ENCODE measurements around the gene ORC1.
"Not testable (repeated sequence)": the region's sequence is repeated elsewhere in the genome, so short reads cannot be mapped to it uniquely, and the experiment has no call there.

Gene ORC1

DNA sequence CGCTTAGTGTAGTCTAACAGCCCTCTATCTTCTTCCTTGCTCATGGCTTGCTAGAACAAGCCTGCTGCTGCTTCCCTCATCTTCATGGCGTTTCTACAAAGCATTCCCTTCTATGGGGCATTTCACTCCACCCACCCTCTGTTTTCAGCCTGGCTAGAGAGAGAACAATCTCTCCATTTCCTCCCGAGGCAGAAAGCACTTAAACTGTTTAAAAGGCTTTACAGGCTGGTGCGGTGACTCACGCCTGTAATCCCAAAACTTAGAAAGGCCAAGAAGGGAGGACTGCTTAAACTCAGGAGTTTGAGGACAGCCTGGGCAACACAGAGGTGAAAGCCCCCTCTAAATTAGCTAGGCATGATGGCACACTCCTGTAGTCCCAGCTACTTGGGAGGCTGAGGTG lies 17.8 kb downstream of the ORC1 start:
- no peak for DNase-seq (ENCODE audit: low spot score)

DNA sequence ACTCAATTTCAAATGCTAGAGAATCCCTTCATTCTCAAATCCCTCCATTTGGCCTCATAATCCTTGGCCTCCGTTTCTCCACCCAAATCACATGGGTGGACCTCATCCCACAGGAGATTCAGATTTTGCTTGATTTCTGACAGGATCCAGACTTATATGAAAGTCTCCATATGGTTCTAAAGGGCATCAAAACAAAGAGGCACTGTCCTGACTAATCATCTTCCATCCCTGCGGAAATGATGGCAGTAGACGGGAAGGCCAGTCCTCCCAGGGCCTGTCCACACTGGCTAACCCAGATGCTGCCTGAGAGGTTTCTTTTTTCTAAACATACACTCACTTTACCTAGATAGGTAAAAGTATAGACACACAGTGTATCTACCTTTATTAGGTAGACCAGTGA lies 18.8 kb downstream of the ORC1 start:
- no peak for DNase-seq (ENCODE audit: low spot score)

DNA sequence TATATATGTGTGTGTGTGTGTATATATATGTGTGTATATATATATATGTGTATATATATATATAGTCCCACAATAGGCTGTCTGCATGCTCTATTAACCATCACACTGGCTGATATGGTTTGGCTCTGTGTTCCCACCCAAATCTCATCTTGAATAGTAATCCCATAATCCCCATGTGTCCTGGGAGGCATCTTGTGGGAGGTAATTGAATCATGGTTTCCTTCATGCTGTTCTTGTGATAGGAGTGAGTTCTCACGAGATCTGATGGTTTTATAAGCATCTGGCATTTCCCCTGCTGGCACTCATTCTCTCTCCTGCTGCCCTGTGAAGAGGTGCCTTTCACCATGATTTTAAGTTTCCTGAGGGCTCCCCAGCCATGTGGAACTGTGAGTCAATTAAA lies 34.4 kb downstream of the ORC1 start:
- not testable (repeated sequence) for DNase-seq (ENCODE audit: low spot score)

DNA sequence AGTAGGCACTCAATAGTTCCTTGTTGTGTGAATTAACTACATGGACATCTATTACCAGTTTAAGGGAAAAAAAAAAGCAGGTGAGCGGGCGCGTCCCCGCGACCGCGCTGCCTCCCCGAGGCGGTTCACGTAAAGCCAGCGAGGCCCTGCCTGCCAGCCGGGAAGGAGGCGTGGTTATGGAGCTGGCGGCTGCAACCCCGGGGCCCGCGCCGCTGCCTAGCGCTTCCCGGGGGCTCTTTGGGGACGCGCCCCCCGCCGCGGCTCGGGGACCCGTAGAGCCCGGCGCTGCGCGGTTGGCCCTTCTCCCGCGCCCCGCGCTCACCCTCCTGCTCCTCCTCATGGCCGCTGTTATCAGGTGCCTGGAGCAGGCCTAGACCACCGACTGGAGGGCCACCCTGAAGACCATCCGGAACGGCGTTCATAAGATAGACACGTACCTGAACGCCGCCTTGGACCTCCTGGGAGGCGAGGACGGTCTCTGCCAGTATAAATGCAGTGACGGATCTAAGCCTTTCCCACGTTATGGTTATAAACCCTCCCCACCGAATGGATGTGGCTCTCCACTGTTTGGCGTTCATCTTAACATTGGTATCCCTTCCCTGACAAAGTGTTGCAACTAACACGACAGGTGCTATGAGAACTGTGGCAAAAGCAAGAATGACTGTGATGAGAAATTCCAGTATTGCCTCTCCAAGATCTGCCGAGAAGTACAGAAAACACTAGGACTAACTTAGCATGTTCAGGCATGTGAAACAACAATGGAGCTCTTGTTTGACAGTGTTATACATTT lies 35.6 kb downstream of the ORC1 start:
- peak; percentile 80 for DNase-seq (ENCODE audit: low spot score)

DNA sequence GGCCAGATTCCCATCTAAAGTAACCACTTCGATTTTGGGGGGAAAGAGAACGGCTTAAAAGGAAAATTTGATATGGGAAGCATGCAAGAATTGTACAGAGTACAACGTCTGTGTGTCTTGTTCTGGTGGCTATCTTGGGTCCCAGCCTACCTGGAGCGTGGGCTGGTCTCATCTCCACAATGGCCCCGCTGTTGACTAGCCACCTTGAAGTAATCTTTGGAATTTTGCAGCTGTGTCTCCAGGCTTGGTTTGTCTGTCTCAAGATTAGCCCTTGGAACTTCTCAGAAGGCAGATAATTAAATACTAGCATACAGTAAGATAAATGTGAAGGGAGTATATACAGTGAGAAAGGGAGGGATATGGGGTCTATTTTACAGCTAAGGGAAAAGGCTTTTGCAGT lies 37.0 kb downstream of the ORC1 start:
- DNase-seq (ENCODE audit: low spot score), result no peak

DNA sequence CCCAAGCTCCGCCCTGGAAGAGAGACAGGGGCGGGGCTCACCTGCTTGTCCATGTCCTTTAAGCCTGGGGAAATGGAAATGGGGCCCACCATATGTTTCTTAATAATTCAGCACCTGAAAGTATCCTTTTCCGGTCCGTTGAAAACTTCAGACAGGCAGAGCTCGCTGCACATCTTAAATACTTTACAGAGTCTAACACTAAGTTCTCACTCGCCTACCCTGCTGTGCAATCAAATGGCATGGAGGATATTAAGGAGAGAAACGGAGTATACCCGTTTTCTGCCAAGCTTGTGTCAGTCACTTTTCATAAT lies 37.8 kb downstream of the ORC1 start:
- DNase-seq (ENCODE audit: low spot score), result no peak

DNA sequence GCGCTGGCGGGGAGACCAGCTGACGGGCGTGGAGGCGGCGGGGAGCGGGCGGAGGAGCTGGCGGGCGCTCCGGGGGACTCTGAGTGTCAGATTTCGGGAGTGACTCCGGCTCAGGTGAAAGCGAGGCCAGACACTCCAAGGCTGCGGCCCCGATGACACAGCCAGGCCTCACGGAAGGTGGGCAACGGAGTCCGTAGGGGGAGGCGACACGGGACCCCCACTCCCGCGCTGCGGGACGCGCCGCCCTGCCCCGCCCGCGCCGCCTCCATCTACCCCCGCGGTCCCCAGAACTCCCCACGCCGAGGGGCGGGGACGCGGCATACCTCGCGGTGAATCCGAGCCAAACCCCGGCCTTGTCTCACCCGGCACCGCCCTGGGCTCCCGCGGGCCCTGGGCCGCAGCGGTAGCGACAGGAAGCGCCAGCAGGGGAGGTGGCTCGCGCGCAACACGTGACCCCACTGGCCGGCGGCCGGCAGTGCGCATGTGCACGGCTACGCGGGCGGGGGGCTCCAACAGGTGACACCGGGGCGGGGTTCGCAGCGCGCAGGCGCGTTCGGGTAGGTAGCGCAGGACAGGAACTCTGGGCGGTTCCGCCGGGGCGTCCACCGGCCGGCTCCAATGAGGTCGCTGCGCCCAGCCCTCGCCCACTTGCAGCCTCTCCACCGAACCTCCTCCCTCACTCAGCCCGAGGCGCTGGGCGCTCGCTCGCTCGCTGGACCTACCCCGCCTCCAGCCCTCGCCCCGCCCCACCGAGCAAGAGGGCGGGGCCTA lies 38.3 kb downstream of the ORC1 start, which contains the start of gene CC2D1B:
TSS of gene CC2D1B (minus strand) at position 460 of the 771 bp plus-strand sequence. CDS start 1,585 bp downstream, outside the sequence.
- DNase-seq (ENCODE audit: low spot score), result peak; percentile 99

DNA sequence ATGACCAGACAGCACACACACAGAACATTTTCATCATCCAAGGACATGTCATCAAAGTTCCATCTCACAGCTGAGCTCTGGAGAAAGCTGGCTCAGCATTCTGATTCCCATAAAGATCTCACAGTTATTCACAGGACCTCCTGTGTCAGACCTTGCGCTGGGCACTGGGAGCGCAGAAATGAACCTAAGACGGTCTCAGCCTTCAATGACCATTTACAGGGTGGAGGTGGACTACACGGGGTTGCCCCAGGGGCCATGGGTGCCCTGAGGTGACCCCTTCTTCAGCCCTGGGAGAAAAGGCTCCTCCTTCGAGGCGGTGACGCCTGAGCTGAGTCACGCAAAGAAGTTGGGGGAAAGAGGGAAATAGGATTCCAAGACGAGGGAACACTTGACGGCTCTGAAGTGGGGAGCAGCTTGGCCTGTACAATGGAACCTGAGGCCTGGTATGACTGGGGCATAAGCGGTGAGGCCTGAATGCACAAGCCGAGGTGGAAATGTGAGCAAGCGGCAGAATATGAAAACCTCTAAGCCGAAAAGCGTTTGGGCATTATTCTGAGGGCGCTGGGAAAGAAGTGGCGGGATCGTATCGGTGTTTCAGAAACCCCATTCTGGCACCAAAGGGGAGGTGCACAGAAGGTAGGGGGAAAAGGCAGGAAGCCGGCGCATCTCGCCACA lies 39.0 kb downstream of the ORC1 start:
- peak; percentile 81 for DNase-seq (ENCODE audit: low spot score)

DNA sequence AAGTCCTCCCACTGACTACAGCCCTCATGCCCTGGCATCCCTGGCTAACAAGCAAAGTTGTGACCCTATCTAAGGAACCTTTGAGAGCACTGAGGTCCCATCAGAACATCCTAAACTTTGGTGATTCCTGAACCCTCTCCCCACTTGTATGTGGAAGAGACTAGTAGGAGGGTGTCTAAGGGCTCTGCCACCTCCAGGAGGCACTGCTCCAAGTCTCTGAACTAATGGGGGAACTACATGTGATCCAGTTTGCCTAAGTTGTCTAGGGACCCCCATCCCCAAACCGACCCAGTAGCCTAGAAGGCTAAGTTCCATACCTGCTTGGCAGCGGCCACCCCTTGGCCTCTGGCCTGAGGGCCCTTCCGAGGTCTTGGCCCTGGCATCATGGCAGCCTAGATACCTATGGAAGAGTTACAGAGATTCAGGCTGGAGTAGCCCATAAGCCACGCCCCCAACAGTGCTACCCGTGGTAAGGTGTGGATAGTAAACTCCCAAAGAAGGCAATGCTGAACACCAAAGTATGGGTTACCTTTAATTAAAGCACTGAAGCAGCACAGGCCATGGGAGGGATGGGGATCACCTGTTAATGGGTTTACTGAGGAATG lies 39.9 kb downstream of the ORC1 start:
- DNase-seq (ENCODE audit: low spot score), result no peak

DNA sequence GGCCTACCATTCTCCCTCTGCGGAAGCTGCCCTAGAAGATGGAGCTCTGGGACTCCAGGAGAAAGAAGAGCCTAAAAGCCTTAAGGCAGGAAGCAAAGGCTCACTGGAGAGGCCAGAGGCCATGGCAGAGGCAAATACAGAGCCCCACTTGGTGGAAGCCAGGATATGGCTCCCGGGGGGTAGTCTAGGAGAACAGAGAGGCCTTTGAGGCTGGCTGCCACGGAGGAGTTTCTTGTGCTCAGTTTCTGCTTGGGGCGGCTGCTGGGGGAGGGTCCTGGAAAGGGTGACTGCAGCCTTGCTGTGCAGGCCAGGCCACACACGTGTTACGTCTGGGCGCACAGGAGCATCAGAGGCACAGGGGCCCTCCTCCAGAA lies 43.6 kb downstream of the ORC1 start:
- no peak for DNase-seq (ENCODE audit: low spot score)

DNA sequence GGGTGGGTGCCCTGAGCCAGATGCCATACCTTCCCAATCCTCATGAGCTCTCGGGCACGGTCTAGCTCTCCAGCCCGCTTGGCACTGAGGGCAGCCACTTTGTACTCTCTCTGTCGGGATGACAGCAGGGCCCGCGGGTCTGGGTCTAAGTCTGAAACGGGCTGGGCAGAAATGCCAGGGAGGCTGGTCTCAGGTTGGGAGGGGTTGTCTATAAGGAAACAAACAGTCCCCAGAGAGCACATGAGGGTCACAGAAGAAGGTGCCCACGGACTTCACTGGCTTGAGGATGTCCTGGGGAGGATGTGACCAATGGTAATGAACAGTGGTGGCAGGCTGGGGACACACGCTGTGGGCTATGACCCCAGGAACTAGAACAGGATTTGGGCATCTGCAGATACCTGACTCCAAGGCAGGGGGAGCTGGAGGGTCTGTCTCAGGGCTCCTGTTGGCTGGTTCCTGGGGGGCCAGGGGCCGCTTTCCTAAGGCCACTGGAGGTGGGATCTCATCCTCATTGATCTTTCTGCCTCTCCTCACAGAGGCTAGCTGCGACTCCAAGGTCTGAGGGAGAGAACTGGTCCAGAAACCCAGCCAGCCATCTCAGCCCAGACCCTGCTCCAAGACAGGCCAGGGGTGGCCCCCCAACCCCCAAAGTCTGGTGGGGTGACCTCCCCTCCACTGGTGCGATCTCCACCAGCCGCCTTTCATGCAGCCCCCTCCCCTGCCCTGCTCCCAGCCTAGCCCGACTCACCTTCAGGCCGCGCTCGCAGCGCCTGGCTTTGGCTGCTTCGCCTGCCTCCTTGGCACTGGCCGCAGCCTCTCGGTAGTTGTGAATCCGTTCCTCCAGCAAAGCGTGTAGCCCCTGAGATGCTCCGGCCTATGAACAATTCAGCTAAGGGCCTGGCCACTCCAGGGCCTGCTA lies 44.3 kb downstream of the ORC1 start:
- DNase-seq (ENCODE audit: low spot score), result no peak

DNA sequence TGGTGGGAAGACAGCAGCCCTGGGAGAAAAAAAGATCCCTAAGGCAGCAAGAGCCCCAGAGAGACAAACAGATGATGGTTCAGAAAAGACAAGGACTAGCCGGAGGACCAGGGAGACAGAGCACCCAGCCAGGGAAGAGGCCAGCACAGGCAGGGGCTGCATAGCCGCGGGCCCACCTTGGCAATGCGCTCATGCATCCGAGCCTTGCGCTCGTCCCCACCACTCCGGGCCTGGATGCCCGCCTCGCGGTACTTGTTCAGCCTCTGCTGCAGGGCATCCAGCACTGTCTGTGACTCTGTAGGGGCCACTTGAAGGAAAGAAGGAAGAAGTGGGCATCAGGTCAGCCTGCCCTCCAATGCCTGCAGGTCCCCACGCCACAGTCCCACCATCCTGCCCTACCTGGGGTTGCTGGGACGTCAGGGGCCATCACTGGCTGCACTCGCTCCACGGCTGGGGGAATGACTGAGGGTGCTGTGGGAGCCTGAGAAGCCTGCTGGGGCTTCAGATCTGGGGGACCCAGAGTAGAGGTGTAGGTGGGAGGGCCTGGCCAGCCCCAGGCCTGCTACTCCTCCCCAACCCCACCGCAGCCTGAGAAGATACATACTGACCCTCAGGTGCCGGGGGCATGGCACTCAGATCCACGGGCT lies 45.2 kb downstream of the ORC1 start:
- no peak for DNase-seq (ENCODE audit: low spot score)

DNA sequence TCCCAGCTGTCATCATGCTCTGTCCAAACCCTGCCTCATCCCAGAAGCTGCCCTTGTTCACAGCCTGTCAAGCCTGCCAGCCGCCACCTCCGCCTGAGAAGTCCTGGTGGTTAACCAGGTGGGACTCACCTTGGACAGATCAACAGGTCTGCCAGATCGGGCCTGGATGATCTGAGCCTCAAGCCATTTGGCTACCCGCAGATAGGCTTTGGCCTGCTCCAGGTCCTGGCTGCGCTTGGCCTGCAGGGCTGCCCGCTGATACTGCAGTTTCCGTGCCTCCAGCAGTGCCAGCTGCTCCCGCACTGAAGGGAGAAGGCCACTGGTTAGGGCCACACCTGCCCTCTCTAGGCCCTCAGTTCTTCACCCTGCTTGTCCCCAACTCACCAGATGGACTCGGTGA lies 46.8 kb downstream of the ORC1 start:
- DNase-seq (ENCODE audit: low spot score), result no peak

DNA sequence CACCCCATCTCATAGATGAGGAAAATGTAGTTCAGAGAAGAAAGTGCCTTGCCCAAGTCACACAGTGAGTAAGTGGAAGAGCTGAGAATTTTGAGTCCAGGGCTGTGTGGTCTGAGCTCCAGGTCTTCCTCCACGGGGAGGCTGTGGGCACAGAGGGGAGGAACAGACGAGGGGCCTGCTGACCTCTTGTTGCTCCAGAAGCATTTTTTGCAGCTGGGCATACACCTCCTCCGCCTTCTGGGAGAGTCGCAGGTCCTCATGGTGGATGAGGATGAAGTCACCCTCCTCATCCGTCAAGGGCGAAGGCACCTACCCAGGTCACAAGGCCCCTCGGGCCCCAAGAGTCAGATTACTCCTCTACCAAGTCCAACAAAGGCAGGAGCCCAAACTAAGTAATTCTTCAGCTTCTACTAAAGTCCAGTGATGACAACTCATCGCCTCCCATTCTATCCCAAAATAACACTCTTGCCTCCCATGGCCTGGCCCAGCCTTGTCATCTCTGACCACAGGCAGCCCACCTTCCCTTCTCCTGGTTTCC lies 47.3 kb downstream of the ORC1 start:
- DNase-seq (ENCODE audit: low spot score), result no peak

DNA sequence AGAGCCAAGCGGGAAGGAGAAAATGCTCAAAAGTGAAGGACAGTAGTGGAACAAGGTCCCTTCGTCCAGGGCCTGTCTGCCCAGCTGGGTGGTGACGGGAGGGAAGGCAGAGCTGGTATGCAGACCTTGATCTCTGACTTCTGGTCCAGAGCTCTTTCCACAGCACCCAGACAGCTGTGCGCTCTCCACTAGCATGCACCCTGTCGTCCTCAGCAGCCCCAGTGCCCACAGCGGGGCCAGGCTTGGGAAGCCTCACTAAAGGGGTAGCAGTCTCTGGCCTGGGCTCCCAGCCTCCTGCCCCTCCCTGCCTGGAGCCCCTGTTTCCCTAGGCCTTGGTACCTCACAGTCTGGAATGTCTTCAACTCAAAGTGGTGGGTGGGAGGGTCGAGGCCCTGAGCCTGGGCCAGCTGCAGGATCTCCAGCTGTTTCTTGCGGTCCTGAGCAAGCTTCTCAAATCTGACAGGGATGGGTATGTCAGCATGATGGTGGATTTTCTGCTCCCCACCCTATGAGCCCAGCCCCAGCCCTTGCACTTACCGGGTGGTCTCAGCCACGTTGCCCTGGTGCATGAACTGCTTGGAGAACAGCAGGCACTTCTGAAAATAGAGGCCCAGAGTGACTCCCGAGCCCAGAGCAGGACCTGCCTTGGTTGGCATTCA lies 48.2 kb downstream of the ORC1 start:
- no peak for DNase-seq (ENCODE audit: low spot score)

DNA sequence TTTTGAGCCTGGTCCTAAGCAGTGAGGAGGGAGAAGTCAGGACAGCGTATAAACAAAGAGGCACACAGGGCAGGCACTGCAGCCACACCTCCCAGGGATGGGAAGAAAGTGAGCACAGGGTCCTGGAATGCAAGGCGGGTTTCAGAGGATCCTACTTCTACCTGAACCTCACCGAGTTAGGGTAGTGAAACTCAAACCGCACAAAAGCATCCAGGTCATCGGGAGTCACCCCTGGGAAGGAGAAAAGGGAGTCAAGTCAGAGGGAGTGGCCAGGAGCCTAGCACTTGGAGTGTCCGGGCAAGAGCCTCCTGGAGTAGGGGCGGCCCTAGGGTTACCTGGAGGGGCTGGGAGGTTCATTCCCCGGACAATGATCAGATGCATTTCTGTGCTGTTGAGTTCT lies 48.8 kb downstream of the ORC1 start:
- DNase-seq (ENCODE audit: low spot score), result no peak

DNA sequence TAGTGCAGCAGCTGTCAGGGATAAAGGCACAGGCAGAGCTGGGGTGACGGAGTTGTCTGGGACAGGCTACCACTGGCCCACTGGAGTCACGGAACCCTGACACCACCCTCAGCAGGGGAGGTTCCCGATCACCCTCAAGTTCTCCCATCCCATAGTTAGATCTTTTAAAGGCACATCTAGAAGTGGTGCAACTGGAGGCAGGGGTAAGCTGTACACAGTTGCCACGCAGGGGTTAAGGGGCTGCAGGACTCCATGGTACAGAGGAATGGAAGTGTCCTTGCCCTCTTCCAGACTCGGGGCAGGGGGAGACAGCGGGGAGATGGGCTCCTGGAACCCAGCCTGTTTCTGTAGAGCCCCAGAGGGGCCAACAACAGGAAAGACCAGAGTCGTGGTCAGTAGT lies 51.5 kb downstream of the ORC1 start:
- no peak for DNase-seq (ENCODE audit: low spot score)

DNA sequence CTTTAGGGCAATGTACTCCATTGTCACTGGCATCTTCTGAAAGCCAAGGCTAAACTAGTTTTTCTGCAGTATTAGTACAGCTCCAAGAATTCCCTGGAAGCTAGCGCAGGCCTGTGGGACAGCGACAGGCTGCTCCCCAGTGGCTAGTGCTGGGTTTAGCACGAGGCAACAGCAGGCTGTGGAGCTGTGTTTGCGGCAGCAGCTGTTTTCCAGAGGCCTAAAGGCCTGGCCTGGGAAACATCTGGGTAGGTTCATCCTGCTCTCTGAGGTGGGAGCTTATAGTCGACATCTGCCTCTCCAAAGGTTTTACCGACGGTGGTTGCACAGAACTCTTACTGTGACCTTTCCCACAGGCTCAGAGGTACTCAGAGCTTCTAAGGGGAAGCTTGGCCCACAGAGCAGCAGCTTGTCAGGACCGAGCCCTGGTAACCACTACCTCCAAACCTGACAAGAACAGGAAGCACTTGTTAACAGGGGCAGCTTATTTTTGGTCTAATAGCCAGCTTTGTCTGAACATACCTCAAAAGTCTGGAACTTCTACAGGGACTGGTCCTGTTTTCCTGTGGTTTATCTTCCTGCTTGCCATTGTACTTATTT lies 55.4 kb downstream of the ORC1 start:
- peak; percentile 30 for DNase-seq (ENCODE audit: low spot score)

DNA sequence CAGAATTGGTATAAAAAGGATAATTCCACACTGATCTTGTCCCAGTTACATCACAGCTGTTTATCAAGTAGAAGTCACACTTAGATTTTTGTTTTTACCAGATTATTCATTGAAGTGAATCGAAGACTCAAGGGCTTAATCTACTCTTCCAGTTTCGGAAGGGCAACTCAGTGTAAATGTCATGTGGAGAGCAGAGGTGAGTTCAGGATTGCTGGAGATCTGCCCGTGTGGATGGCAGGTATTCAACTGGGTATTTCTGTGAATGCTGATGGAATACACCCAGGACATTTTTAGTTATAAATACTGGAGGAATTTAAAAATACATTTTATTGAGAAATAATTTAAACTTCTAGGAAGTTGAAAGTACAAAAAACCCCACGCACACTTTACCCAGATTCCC lies 57.6 kb downstream of the ORC1 start:
- no peak for DNase-seq (ENCODE audit: low spot score)

DNA sequence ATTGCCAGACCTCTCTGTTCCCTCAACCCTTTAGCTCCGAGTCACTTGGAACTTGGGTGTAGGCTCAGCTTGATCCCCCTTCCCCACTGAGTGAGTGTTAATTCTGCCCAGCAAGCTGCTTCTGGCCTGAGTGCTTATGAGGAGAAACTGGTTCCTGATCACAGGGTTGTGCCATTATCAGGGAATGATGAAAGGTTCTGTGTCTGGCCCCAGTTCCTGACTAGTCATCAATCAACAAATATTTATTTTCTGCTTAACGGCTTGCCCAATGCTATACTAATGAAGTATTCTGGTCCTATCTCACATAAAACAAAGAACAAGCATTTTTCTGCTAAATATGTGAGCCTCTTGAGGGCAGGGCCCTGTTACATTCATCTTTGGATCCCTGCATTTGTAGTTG lies 59.0 kb downstream of the ORC1 start:
- DNase-seq (ENCODE audit: low spot score), result no peak
